Body of pancreas (tissue), 4 donors: ENCODE measurements around the gene AMPH. TPM values are rescaled to one million over a fixed set of nuclear protein-coding genes. Genes with fewer than 3 reads are reported as not detected.

Source experiments
- ATAC-seq: fragments of 150-250 bp; one replicate; pipeline ENCODE4 v1.9.1; 2016
- DNase-seq, 4 donors: peaks; one replicate each; pipeline ENCODE4 v3.0.0-alpha.2; 2019
- H3K27ac ChIP-seq, 4 donors: fragments of 200-600 bp; sonication (generic); 1 replicate in 3 of 4; 2 replicates in 1 of 4; pipeline versions ENCODE4 v1.5.1 to v1.6.1; 2016 to 2019; ENCODE audit warnings: mild to moderate bottlenecking in 1 of 4, mixed read lengths in 1 of 4, moderate library complexity in 1 of 4
- H3K27me3 ChIP-seq, 2 donors: fragments of 200-600 bp; sonication (generic); one replicate each; pipeline ENCODE4 v1.6.0; 2016; ENCODE audit warnings: mild to moderate bottlenecking in 1 of 2
- H3K36me3 ChIP-seq, 2 donors: fragments of 200-600 bp; sonication (generic); replicated peaks in 1 of 2; 2 replicates each; pipeline ENCODE4 v1.5.1; 2016; ENCODE audit warnings: low read depth in 2 of 2; ENCODE audit not compliant: insufficient read depth in 1 of 2
- H3K4me1 ChIP-seq: fragments of 200-600 bp; sonication (generic); one replicate; pipeline ENCODE4 v1.6.0; 2016
- H3K4me3 ChIP-seq, 2 donors: fragments of 200-600 bp; sonication (generic); 1 replicate in 1 of 2; 2 replicates in 1 of 2; pipeline ENCODE4 v1.5.1; 2016 to 2019
- H3K9me3 ChIP-seq, 3 donors: fragments of 200-600 bp; sonication (generic); 1 replicate in 2 of 3; 2 replicates in 1 of 3; pipeline ENCODE4 v1.5.1; 2016
- POLR2A ChIP-seq, 3 donors: fragments of 450-650 bp; IDR thresholded peaks; one replicate each; pipeline ENCODE4 v1.6.1; 2016; ENCODE audit warnings: antibody characterized with exemption in 3 of 3, mild to moderate bottlenecking in 2 of 3
- WGBS, 2 donors: methylation state at CpG; one replicate each; pipeline ENCODE4 v1.1.5; 2017; 5-methylcytosine and 5-hydroxymethylcytosine counted together
- intact Hi-C: fragments of 100-400 bp; cut with DNase I; formaldehyde crosslinking; loops from one replicate; pipeline ENCODE4 v1.15.1; 2023
- total RNA-seq, 2 donors: library from RNA; depleted of rRNA; stranded (reverse); fragments of >200 nt; gene quantifications; one replicate each; pipeline ENCODE4 v1.1.0, GENCODE V29; 2016
- TF ChIP-seq, protein P1 (sequence below), 7 experiments: fragments of 450-650 bp in 4 of 7; fragments of 200-600 bp in 3 of 7; sonication (generic) in 3 of 7; IDR thresholded peaks; one replicate each; pipeline ENCODE4 v1.5.1; 2016 to 2019; ENCODE audit warnings: antibody characterized with exemption in 7 of 7

AMPH gene
- total RNA-seq, 2 donors from 2014 or later, result 2.6 to 14.2 TPM

DNA sequence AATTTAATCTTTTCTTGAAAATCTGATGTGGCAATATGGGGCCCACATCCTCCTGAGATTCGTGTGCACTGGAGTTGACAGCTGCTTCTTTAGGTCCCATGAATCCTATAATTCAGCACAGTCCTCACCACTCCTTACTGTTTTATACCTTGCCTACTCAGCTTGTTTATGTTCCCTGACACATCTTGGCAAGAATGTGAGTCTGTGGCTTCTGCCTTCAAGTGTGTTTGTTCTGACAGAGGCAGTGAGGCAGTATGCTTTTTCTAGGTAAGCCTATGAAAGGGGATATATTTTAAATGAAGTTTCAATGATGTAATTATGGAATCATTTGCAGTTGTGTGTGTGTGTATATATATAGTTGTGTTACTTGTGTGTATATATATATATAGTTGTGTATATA is 106.4 kb downstream of the AMPH start:
- Histone ChIP-seq H3K27me3 (no peaks in the 10 kb centered on the region), H3K4me3 (no peak overlapping the region), H3K27ac (no peak overlapping the region), H3K36me3 (no peaks in the 10 kb centered on the region), H3K4me1 (no peaks in the 10 kb centered on the region), H3K9me3 (no peaks in the 10 kb centered on the region)
- no peak for DNase-seq
- 13 to 29% methylated on average over 1 of the region's 1 CpG for WGBS, 2 donors
- TF ChIP-seq, protein P1, sequence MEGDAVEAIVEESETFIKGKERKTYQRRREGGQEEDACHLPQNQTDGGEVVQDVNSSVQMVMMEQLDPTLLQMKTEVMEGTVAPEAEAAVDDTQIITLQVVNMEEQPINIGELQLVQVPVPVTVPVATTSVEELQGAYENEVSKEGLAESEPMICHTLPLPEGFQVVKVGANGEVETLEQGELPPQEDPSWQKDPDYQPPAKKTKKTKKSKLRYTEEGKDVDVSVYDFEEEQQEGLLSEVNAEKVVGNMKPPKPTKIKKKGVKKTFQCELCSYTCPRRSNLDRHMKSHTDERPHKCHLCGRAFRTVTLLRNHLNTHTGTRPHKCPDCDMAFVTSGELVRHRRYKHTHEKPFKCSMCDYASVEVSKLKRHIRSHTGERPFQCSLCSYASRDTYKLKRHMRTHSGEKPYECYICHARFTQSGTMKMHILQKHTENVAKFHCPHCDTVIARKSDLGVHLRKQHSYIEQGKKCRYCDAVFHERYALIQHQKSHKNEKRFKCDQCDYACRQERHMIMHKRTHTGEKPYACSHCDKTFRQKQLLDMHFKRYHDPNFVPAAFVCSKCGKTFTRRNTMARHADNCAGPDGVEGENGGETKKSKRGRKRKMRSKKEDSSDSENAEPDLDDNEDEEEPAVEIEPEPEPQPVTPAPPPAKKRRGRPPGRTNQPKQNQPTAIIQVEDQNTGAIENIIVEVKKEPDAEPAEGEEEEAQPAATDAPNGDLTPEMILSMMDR (IDR thresholded peaks at IDR 0.05), result no peak
- no peak for TF ChIP-seq POLR2A (IDR thresholded peaks at IDR 0.05)
- intact Hi-C loops, result no loop called here
- no peak for ATAC-seq

GRCh38 chr7:38520741-38521140 is 110.4 kb downstream of the AMPH start:
- H3K27ac ChIP-seq, result no peak overlapping the region
- H3K4me1 ChIP-seq, result no peaks in the 10 kb centered on the region
- H3K27me3 ChIP-seq, result no peaks in the 10 kb centered on the region
- no peak overlapping the region for H3K4me3 ChIP-seq
- no peak for DNase-seq
- intact Hi-C loops, result no loop called here
- no peaks in the 10 kb centered on the region for H3K36me3 ChIP-seq
- TF ChIP-seq, protein P1 (IDR thresholded peaks at IDR 0.05), result no peak
- TF ChIP-seq POLR2A (IDR thresholded peaks at IDR 0.05), result no peak
- 45 to 52% methylated on average over 2 of the region's 2 CpGs for WGBS, 2 donors
- H3K9me3 ChIP-seq, result peaks cover 0 to 9% (median 0%) of the 10 kb centered on the region in 3 donors
- ATAC-seq, result no peak

DNA sequence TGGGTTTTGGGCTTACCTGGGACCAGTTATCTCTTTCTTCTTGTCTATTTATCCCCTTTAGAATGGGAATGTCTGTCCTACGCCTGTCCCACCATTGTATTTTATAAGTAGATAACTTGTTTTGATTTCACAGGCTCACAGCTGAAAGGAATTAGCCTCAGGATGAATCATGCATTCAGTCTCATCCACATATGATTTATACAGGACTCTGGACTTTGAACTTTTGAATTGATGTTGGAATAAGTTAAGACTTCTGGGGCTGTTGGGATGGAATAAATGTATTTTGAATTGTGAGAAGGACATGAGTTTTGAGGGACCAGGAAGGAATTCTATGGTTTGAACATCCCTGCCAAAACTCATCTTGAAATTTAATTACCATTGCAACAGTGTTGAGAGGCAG is 112.6 kb downstream of the AMPH start:
- intact Hi-C loops, result no loop called here
- WGBS, 2 donors, result 28 to 30% methylated on average over 1 of the region's 1 CpG
- no peak overlapping the region for H3K4me3 ChIP-seq
- no peak for DNase-seq
- no peak overlapping the region for H3K27ac ChIP-seq
- no peaks in the 10 kb centered on the region for H3K4me1 ChIP-seq
- H3K27me3 ChIP-seq, result no peaks in the 10 kb centered on the region
- H3K36me3 ChIP-seq, result no peaks in the 10 kb centered on the region
- TF ChIP-seq, protein P1 (IDR thresholded peaks at IDR 0.05), result no peak
- TF ChIP-seq POLR2A (IDR thresholded peaks at IDR 0.05), result no peak
- peaks cover 0 to 15% (median 0%) of the 10 kb centered on the region in 3 donors for H3K9me3 ChIP-seq
- ATAC-seq, result no peak

- Histone ChIP-seq H3K9me3 (peaks cover 0 to 15% (median 0%) of the 10 kb centered on the region in 3 donors), H3K27ac (no peak overlapping the region), H3K27me3 (no peaks in the 10 kb centered on the region), H3K4me1 (no peaks in the 10 kb centered on the region), H3K36me3 (no peaks in the 10 kb centered on the region), H3K4me3 (no peak overlapping the region)
- 60 to 76% methylated on average over 2 of the region's 2 CpGs for WGBS, 2 donors
- DNase-seq (no peak), ATAC-seq (no peak)
- intact Hi-C loops, result no loop called here
- TF ChIP-seq POLR2A (IDR thresholded peaks at IDR 0.05), result no peak
- TF ChIP-seq, protein P1 (IDR thresholded peaks at IDR 0.05), result no peak
These were observed 118.5 kb downstream of the AMPH start for GRCh38 chr7:38512704-38513103.

DNA sequence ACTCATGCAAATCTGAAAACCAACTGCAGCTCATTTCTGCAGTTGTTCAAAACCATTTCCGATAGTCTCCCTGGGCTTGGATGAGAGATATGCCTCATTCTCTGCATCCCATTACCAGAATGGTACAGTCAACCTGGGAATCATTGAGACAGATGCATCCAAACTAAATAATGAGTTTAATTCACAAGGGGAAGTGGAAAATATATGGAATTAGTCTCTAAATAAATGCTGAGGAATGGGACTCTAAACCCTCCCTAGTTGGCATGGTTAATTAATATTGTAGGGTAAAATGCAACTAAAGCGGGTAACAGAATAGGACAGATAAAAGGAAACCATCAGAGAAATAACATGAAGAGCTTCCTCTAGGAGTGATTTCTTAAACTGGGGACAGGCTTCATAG is 118.9 kb downstream of the AMPH start:
- TF ChIP-seq, protein P1 (IDR thresholded peaks at IDR 0.05), result no peak
- no peak overlapping the region for H3K4me3 ChIP-seq
- intact Hi-C loops, result no loop called here
- ATAC-seq (no peak), DNase-seq (no peak)
- H3K27ac ChIP-seq, result no peak overlapping the region
- H3K4me1 ChIP-seq, result no peaks in the 10 kb centered on the region
- H3K9me3 ChIP-seq, result peaks cover 0 to 15% (median 0%) of the 10 kb centered on the region in 3 donors
- H3K27me3 ChIP-seq, result no peaks in the 10 kb centered on the region
- H3K36me3 ChIP-seq, result no peaks in the 10 kb centered on the region
- 80 to 83% methylated on average over 2 of the region's 2 CpGs for WGBS, 2 donors
